Measurements from ENCODE around the gene NRSN1. TPM values are rescaled to one million over a fixed set of nuclear protein-coding genes. Genes with fewer than 3 reads are reported as not detected.

The NRSN1 gene
- total and polyA plus RNA-seq, 2 of the 13 experiments (the other 11 are each of a cell fraction or from before 2014, with no cell fraction given), result not detected

GRCh38 chr6:24187965-24188577, 62.1 kb downstream of the NRSN1 start:
- Histone ChIP-seq H3K4me2 (ENCODE audit: low read depth, low read length) (no peak overlapping the region), H3K9me3 (ENCODE audit: low read length) (no peaks in the 10 kb centered on the region), H3K36me3 (replicated peaks in 1 of 2; ENCODE audit: control insufficient read depth in 1 of 2, insufficient read depth in 2 of 2, low read length in 2 of 2) (peaks cover 15 to 25% of the 10 kb centered on the region in 2 experiments), H3K27ac (ENCODE audit: extremely low read length, insufficient read depth, low read length) (no peak overlapping the region), H3K9ac (ENCODE audit: insufficient read depth, low read depth, low read length) (no peak overlapping the region), H3K4me3 (replicated peaks in 1 of 3; ENCODE audit: insufficient read depth in 1 of 3, low read depth in 2 of 3, low read length in 3 of 3) (no peak overlapping the region), H3K4me1 (ENCODE audit: insufficient read depth, low read length) (peaks cover 3% of the 10 kb centered on the region), H4K20me1 (ENCODE audit: insufficient read depth, low read length) (no peaks in the 10 kb centered on the region), H3K79me2 (ENCODE audit: insufficient read depth, low read length) (no peaks in the 10 kb centered on the region), H2AFZ (ENCODE audit: low read length) (no peak overlapping the region), H3K27me3 (ENCODE audit: control insufficient read depth in 1 of 2, insufficient read depth in 2 of 2, low read length in 2 of 2) (no peaks in the 10 kb centered on the region)
- ATAC-seq, result no peak
- in situ Hi-C loops (cut with HindIII; ENCODE audit: extremely low pct_ligation_motif_present, low pct_unique_long_range_greater_than_20kb) (no loop called here), intact Hi-C loops (cut with micrococcal nuclease; ENCODE audit: unreplicated experiment) (no loop called here)
- no TSS peak for BruUV-seq (replicated peaks)
- ChIA-PET CTCF (ENCODE audit: low intra/inter-chr PET ratio, low total read pairs) (no interaction called here), POLR2A (no interaction called here)
- TF ChIP-seq ZEB1 (IDR thresholded peaks at IDR 0.05; ENCODE audit: insufficient replicate concordance, low read depth) (no peak), HES4 (CRISPR knock-in tag; IDR thresholded peaks at IDR 0.05; ENCODE audit: borderline replicate concordance) (no peak), HNRNPUL1 (IDR thresholded peaks at IDR 0.05; ENCODE audit: low read depth, low read length) (no peak)
- TF ChIP-seq, protein P1, sequence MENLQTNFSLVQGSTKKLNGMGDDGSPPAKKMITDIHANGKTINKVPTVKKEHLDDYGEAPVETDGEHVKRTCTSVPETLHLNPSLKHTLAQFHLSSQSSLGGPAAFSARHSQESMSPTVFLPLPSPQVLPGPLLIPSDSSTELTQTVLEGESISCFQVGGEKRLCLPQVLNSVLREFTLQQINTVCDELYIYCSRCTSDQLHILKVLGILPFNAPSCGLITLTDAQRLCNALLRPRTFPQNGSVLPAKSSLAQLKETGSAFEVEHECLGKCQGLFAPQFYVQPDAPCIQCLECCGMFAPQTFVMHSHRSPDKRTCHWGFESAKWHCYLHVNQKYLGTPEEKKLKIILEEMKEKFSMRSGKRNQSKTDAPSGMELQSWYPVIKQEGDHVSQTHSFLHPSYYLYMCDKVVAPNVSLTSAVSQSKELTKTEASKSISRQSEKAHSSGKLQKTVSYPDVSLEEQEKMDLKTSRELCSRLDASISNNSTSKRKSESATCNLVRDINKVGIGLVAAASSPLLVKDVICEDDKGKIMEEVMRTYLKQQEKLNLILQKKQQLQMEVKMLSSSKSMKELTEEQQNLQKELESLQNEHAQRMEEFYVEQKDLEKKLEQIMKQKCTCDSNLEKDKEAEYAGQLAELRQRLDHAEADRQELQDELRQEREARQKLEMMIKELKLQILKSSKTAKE (CRISPR knock-in tag; IDR thresholded peaks at IDR 0.05; ENCODE audit: borderline replicate concordance), result no peak
- no peak for DNase-seq (ENCODE audit: low spot score)
- no peak for FAIRE-seq

DNA sequence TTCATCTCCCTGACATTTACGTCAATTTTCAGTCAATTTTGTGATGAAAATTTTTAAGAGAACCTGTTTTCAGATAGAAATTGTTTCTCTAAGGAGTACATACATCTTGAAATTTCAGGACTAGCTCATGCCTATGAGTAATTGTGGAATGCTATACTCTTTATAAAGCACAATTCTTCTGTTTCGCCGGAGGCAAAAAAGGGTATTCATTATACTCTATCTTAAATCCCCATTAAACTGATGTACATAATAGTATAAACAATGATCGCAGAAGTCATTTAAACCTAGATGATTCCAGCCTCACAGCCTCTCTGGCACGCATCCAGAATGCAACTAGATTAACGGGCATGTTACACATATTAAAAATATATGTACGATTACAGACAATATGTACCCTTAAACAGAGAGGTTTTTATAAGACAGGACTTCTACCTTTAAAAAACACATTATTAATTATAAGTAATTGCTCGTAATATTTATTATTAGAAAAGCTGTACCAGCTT, 62.6 kb downstream of the NRSN1 start:
- no TSS peak for BruUV-seq (replicated peaks)
- Histone ChIP-seq H4K20me1 (ENCODE audit: insufficient read depth, low read length) (no peaks in the 10 kb centered on the region), H3K4me2 (ENCODE audit: low read depth, low read length) (no peak overlapping the region), H3K4me3 (replicated peaks in 1 of 3; ENCODE audit: insufficient read depth in 1 of 3, low read depth in 2 of 3, low read length in 3 of 3) (no peak overlapping the region), H3K79me2 (ENCODE audit: insufficient read depth, low read length) (no peaks in the 10 kb centered on the region), H3K36me3 (replicated peaks in 1 of 2; ENCODE audit: control insufficient read depth in 1 of 2, insufficient read depth in 2 of 2, low read length in 2 of 2) (peaks cover 12 to 19% of the 10 kb centered on the region in 2 experiments), H2AFZ (ENCODE audit: low read length) (no peak overlapping the region), H3K9me3 (ENCODE audit: low read length) (no peaks in the 10 kb centered on the region), H3K4me1 (ENCODE audit: insufficient read depth, low read length) (peaks cover 9% of the 10 kb centered on the region), H3K9ac (ENCODE audit: insufficient read depth, low read depth, low read length) (no peak overlapping the region), H3K27me3 (ENCODE audit: control insufficient read depth in 1 of 2, insufficient read depth in 2 of 2, low read length in 2 of 2) (no peaks in the 10 kb centered on the region), H3K27ac (ENCODE audit: extremely low read length, insufficient read depth, low read length) (no peak overlapping the region)
- intact Hi-C loops (cut with micrococcal nuclease; ENCODE audit: unreplicated experiment) (no loop called here), in situ Hi-C loops (cut with HindIII; ENCODE audit: extremely low pct_ligation_motif_present, low pct_unique_long_range_greater_than_20kb) (no loop called here)
- FAIRE-seq (no peak), DNase-seq (ENCODE audit: low spot score) (no peak), ATAC-seq (no peak)
- CTCF ChIA-PET (ENCODE audit: low intra/inter-chr PET ratio, low total read pairs), result no interaction called here
- 82% methylated on average over 8 of the region's 8 CpGs for WGBS (ENCODE audit: low lambda C conversion rate)
- POLR2A ChIA-PET, result no interaction called here
- TF ChIP-seq, protein P2, sequence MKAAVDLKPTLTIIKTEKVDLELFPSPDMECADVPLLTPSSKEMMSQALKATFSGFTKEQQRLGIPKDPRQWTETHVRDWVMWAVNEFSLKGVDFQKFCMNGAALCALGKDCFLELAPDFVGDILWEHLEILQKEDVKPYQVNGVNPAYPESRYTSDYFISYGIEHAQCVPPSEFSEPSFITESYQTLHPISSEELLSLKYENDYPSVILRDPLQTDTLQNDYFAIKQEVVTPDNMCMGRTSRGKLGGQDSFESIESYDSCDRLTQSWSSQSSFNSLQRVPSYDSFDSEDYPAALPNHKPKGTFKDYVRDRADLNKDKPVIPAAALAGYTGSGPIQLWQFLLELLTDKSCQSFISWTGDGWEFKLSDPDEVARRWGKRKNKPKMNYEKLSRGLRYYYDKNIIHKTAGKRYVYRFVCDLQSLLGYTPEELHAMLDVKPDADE (CRISPR knock-in tag; IDR thresholded peaks at IDR 0.05), result no peak
- TF ChIP-seq ZNF574 (CRISPR knock-in tag; IDR thresholded peaks at IDR 0.05), result no peak
- TF ChIP-seq FOXP1 (IDR thresholded peaks at IDR 0.05), result no peak
- TF ChIP-seq FOXP1 (CRISPR knock-in tag; IDR thresholded peaks at IDR 0.05), result no peak
- TF ChIP-seq SNRNP70 (IDR thresholded peaks at IDR 0.05; ENCODE audit: low read depth, low read length), result no peak
- no peak for TF ChIP-seq ZNF749 (CRISPR knock-in tag; IDR thresholded peaks at IDR 0.05; ENCODE audit: borderline replicate concordance)
- TF ChIP-seq, protein P3, sequence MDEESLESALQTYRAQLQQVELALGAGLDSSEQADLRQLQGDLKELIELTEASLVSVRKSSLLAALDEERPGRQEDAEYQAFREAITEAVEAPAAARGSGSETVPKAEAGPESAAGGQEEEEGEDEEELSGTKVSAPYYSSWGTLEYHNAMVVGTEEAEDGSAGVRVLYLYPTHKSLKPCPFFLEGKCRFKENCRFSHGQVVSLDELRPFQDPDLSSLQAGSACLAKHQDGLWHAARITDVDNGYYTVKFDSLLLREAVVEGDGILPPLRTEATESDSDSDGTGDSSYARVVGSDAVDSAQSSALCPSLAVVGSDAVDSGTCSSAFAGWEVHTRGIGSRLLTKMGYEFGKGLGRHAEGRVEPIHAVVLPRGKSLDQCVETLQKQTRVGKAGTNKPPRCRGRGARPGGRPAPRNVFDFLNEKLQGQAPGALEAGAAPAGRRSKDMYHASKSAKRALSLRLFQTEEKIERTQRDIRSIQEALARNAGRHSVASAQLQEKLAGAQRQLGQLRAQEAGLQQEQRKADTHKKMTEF (CRISPR knock-in tag; IDR thresholded peaks at IDR 0.05), result no peak
